AG09309 (cell line): ENCODE measurements around the gene CPNE1.

Experiments
- DNase-seq: peaks from one replicate; pipeline ENCODE4 v3.0.0-alpha.2; 2010; ENCODE audit warnings: low read depth
- H3K4me3 ChIP-seq: 2 replicates; pipeline ENCODE4 v1.5.1; 2011; ENCODE audit warnings: mild to moderate bottlenecking, low read depth, low read length, moderate library complexity; ENCODE audit not compliant: control insufficient read depth
- TF ChIP-seq, protein P1 (sequence below): IDR thresholded peaks from 2 replicates; pipeline ENCODE4 v1.5.1; 2011; ENCODE audit warnings: mild to moderate bottlenecking, low read depth, low read length, inconsistent platforms; ENCODE audit not compliant: insufficient read depth, control insufficient read depth; ENCODE audit errors: missing control alignments

Gene CPNE1

DNA sequence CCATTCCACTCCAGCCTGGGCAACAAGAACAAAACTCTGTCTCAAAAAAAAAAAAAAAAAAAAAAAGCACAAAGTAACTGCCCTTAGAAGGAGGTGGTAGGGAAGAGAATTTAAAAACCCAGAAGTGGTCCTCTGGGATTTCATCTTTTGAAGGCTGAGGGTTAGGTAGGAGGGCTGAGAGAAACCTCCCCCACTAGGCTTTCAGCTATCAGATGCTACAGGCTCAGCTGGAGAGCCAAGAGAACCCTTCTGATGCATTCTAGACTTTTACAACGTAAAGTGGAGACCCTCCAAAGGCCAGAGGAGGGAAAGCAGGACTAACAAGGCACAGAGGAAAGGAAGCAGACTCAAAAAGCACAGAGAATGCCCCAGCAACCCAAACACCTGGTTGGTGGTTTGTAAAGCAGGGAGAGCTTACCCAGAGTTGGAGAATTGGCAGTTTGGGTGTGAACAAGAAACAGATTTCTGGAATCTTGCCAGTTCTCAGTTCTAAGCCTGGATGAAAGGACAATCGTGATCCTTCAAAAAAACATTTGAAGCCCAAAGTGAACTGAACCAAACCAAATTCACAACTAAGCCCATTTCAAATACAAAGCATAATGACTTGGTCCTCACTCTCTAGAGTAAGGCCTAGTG lies 72.2 kb downstream of the CPNE1 start:
- TF ChIP-seq, protein P1, sequence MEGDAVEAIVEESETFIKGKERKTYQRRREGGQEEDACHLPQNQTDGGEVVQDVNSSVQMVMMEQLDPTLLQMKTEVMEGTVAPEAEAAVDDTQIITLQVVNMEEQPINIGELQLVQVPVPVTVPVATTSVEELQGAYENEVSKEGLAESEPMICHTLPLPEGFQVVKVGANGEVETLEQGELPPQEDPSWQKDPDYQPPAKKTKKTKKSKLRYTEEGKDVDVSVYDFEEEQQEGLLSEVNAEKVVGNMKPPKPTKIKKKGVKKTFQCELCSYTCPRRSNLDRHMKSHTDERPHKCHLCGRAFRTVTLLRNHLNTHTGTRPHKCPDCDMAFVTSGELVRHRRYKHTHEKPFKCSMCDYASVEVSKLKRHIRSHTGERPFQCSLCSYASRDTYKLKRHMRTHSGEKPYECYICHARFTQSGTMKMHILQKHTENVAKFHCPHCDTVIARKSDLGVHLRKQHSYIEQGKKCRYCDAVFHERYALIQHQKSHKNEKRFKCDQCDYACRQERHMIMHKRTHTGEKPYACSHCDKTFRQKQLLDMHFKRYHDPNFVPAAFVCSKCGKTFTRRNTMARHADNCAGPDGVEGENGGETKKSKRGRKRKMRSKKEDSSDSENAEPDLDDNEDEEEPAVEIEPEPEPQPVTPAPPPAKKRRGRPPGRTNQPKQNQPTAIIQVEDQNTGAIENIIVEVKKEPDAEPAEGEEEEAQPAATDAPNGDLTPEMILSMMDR = no peak
- no peak overlapping the region for H3K4me3 ChIP-seq
- no peak for DNase-seq

- H3K4me3 ChIP-seq = no peak overlapping the region
- DNase-seq = no peak
- TF ChIP-seq, protein P1 = no peak
These were observed 76.3 kb downstream of the CPNE1 start for GRCh38 chr20:35588397-35588796.

DNA sequence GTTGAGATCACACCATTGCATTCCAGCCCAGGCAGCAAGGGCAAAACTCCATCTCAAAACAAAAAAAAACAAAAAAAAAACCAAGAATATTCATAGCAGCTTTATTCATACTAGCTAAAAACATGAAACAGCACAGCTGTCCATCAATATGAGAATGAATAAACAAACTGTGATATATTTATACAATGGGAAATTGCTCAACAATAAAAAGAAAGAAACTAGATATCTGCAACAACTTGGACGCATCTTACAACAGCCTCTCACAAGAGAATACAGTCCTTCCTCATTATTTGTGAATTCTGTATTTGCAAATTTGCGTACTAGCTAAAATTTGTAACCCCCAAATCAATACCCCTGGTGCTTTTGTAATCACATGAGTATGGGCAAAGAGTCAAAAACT lies 77.3 kb downstream of the CPNE1 start:
- H3K4me3 ChIP-seq = no peak overlapping the region
- DNase-seq = no peak
- TF ChIP-seq, protein P1 = no peak

GRCh38 chr20:35586751-35587425 lies 77.8 kb downstream of the CPNE1 start:
- TF ChIP-seq, protein P1 = no peak
- no peak overlapping the region for H3K4me3 ChIP-seq
- no peak for DNase-seq

- TF ChIP-seq, protein P1 = no peak
- H3K4me3 ChIP-seq = no peak overlapping the region
- DNase-seq = no peak
These were observed 80.8 kb downstream of the CPNE1 start for GRCh38 chr20:35583636-35584560.

DNA sequence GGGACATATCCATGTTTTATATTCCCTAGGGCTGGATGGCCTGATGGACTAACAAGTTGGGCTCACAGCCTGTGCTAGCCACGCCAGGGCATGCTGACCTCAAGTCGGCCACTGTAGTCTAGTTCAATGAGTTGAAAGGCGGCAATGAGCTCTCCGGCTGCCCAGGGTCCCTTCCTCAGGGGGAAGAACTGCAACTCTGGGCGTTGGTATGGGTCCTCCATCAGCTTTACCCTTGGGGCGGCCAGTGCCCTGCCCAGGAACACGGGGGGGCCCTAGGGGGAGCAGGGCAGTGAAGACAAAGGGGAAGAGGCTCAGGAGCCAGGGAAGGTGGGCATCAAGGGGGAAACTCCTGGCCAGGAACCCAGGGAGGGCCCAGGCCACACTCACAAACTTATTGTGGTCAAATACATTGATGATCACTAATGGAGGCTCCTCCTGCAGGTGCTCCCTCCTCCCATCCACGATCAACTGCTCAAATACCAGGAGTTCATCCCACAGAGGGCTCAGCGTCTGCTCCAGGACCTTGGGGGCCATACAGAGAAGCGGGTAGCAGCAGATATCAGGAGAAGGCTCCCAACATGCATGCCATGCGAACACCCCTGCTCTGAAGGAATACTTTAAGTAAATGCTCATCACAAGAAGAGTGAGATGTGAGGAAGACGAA lies 81.8 kb downstream of the CPNE1 start:
- TF ChIP-seq, protein P1 = no peak
- H3K4me3 ChIP-seq = no peak overlapping the region
- no peak for DNase-seq
